NCI-H2227 (cell line): ENCODE measurements around the gene KRT78.
"Not testable (repeated sequence)": the region's sequence is repeated elsewhere in the genome, so short reads cannot be mapped to it uniquely, and the experiment has no call there.

Experiments
- DNase-seq: peaks from one replicate; lab custom pipeline; 2025; ENCODE audit not compliant: unreplicated experiment; lab: John Stamatoyannopoulos, UW

KRT78 gene, protein sequence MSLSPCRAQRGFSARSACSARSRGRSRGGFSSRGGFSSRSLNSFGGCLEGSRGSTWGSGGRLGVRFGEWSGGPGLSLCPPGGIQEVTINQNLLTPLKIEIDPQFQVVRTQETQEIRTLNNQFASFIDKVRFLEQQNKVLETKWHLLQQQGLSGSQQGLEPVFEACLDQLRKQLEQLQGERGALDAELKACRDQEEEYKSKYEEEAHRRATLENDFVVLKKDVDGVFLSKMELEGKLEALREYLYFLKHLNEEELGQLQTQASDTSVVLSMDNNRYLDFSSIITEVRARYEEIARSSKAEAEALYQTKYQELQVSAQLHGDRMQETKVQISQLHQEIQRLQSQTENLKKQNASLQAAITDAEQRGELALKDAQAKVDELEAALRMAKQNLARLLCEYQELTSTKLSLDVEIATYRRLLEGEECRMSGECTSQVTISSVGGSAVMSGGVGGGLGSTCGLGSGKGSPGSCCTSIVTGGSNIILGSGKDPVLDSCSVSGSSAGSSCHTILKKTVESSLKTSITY

DNA sequence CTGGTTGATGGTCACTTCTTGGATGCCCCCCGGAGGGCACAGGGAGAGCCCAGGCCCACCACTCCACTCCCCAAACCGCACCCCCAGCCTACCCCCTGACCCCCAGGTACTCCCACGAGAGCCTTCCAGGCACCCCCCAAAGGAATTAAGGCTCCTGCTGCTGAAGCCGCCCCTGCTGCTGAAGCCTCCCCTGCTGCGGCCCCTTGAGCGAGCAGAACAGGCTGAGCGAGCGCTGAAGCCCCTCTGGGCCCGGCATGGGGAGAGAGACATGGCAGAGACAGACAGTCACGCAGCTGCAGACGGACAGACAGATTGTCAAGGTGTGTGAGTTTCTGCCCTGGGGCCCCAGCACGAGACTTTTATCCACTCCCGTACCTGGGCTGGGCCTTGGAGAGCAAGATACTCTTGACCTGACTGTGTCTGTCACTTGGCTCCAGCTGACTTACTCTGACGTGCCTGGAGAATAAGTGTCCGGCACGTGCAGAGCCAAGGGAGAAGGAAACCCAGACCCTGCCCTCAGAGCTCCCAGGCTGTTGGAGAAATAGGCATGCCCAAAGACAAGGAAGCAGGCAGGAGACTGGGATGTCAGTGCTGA, at the start of gene KRT78:
TSS of gene KRT78 (minus strand) at position 334 of the 595 bp plus-strand sequence. CDS start at position 270, 64 bp downstream.
- DNase-seq = no peak

DNA sequence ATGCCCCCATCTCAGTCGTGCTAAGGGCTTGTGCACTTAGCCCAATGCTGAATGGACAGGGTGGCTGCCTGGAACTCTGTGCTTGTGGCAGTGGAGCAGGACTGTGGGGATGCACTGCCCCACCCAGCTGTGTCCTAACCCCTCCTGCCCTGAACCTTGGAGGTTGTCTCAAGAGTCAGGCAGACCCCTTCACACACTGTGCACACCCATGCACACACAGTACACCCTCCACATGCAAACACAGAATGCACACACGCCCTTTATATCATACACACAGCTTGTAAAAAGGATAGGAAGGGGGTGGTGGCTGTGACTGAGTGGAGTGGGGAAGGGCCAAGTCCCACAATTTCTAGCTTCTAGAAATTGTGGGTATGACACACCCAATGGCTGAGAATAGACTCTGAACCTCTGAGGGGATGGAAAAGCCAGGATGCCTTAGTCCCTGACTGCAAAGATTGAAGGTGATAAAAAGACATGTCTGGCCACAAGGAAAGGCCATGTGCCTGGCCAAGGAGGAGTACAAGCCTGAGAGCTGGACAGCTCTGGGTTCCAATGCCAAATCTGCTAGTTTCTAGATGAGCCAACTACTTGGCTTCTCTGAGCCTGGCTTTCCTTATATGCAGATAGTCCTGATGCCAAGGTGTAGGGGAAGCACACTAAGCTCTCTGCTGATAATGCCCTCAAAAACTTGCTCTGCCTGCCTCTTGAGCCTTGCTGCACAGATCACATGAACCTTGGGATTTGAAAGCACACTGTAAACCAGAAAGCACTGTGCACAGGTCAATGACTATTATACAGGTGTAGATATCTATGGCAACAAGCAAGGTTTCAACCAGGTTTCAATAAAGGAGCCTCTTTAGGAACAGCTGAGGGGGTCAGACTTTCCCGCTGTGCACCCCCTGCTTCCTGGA, 47.7 kb upstream of the KRT78 start:
- no peak for DNase-seq

DNA sequence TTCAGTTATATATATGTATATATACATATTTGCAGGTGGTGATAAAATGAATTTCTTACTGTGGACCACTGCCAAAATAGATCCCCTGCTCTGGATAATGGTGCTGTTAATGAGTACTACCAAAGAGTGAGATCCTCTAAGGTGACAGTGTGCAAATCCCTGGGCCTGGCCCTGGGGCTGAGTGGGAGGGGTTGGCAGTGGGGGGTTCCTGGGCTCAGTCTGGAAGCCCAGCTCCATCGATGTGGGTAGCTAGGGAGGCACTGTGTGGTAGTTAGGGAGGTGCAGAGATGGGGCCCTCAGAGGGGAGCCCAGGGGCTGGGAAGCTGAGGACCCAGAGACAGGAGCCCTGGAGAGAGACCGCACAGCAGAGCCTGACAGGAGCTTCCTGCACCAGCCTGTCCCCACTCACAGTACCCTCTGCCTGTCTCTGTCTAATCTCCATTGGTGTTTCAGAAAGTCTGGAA, 47.0 kb upstream of the KRT78 start:
- DNase-seq = no peak

DNA sequence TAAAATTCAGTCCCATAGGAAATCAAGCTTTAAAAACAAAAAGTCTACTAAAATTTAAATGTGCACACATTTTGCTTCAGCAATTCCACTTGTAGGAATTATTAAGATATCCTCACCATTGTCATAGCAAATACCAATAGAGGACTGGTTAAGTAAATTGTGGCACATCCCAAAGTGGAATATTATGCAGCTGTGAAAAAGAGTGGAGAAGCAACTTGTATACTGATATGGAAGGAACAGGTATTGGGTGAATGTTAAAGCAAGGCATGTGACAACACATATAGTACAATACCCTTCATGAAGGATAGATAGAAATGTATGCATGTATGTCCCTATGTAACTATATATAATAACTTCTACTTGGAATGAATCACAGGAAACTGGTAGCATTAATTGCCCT, 44.2 kb upstream of the KRT78 start:
- DNase-seq = no peak

DNA sequence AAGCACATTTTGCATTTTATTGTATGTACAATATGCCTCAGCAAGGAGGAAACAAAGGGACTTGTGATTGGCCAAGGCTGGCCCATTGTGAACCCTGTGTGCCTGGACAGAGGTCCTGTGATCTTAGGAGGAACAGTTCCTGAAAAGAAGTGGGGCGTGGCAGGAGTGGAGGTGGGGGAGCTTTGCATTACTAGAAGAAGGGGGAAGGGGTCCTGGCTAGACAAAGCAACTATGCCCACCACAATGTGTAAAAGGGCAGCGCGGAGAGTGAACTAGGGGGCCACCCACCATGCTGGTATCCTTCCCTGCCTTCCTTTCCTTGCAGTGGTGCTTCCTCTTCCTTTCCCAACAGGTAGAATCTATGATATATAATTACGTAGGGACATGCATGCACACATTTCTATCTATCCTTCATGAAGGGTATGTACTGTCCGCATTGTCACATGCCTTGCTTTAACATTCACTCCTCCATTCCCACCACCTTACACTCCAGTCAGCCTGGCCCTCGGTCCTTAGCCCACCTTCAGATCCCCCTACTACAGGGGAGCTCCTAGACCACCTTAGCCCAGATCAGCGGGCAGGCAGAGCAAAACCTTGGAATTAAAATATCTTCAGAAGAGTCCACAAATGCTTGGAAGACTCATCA, 43.5 kb upstream of the KRT78 start:
- DNase-seq = no peak

DNA sequence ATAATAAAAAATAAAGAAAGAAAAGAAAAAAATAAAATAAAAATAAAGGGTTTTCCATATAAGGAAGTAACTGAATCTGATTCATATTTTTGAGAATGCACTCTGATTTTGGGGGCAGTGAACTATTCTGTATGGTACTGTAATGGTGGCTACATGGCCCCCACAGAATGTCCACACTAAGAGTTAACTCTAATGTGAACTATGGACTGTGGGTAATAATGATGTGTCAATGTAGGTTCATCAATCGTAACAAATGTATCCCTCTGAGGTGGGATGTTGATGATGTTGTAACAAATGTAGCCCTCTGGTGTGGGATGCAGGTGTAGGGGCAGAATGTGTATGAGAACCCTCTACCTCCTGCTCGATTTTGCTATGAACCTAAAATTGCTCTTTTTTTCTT, 42.2 kb upstream of the KRT78 start:
- no peak for DNase-seq

DNA sequence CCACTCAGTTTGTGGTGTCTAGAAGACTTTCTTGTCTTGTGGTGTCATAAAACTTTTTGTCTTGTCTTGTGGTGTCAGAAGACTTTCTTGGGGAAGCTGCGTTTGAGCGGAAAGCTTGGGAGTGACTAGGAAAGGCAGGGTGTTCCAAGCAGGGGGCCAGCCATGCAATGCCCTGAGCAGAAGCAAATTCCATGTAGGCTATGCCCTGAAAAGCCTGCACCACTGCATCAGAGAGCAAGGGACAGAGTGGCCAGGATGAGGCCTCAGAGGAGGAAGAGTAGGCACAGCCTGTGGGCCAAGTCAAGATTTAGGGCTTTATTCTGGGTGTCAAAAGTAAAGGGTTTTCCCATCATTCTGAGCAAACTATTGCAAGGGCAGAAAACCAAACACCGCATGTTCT, 41.6 kb upstream of the KRT78 start:
- DNase-seq = no peak

DNA sequence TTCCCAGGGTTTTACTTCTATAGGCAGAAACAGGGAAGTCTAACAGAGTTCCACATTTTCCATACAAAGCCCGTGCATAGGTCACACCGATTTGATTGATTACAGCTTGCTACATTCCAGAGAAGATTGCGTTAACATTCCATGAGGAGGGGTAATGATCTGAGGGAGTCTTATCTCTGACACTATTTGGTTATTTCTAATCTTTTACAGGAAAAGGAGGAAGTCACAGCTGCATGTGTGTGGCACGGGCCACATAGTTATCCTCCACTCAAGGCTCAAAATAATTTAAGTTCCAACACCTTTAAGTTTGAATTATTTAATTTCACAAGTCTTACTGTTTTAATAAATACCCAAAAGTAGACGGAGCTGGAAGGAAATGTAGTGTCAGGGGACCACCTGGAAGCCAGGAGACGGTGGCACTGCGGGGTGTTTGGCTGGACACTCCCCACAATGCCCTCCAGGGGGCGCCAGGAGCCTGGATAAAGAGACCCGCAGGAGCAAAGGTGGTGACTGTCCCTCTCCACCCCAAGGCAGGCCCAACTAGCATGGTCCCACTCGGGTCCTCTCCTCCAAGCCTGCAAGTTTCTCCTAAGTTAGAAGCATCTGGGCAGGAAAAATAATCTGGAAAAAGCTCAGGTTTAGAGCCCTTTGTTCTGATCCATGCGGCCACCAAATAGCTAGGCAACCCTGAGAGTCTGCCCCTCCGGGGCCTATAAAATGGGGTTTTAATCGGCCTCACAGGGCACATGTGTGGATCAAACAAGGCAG, 35.9 kb upstream of the KRT78 start:
- DNase-seq = peak; percentile 58

DNA sequence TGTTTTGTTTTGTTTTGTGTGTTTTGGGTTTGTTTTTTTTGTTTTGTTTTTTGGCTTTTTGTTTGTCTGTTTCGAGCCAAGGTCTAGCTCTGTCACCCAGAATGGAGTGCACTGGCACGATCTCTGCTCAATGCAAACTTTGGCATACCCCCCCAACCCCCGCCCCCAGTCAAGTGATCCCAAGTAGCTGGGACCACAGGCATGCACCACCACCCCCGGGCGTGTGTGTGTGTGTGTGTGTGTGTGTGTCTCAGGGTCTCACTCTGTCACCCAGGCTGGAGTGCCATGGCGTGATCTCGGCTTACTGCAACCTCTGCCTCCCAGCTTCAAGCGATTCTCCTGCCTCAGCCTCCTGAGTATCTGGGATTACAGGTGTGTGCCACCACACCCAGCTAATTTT, 31.7 kb upstream of the KRT78 start:
- DNase-seq = not testable (repeated sequence)

DNA sequence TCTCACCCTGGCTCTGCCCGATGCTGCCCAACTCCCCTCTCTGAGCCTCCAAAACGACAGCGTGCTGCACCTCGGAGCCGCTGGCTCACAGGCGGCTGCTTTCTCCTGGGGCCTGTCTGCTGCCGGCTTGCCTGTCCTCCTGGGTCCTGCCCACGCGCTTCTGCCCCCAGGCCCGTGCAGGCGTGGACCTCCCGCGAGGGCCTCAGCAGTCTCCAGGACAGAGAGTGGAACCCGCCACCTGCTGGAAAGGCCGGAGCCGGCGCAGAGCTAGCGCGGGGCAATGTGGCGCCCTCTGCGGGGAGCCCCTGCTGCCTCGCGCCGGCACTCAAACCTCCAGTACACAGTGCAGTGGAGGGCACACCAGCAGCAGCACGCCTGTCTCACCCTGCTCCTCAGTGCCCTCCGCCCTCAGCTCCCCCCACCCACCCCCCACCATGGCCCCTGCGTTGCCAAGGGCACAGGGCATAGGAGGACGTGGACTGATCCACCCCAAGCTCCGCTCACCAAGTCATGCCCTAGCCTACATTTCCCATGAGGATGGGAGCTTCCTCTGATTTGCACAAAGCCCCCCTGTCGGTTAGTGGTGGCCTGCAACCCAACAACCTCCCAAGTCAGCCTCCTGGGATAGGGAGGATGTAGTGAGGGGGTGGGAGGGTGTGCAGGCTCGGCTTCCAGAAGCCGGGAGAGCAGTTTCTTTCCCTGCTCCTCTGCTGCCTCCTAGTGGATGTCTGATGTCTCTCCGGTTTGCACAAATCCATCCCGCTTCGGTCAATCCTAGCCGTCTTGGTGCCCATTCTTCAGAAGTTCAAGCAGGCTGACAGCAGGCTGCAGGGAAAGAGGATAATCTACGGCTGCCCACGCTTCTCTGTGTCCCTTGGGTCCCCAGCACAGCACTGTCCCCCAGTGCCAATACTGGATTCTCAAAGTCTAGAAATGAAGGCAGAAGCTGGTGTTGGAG, 30.9 kb upstream of the KRT78 start:
- peak; percentile 88 for DNase-seq

DNA sequence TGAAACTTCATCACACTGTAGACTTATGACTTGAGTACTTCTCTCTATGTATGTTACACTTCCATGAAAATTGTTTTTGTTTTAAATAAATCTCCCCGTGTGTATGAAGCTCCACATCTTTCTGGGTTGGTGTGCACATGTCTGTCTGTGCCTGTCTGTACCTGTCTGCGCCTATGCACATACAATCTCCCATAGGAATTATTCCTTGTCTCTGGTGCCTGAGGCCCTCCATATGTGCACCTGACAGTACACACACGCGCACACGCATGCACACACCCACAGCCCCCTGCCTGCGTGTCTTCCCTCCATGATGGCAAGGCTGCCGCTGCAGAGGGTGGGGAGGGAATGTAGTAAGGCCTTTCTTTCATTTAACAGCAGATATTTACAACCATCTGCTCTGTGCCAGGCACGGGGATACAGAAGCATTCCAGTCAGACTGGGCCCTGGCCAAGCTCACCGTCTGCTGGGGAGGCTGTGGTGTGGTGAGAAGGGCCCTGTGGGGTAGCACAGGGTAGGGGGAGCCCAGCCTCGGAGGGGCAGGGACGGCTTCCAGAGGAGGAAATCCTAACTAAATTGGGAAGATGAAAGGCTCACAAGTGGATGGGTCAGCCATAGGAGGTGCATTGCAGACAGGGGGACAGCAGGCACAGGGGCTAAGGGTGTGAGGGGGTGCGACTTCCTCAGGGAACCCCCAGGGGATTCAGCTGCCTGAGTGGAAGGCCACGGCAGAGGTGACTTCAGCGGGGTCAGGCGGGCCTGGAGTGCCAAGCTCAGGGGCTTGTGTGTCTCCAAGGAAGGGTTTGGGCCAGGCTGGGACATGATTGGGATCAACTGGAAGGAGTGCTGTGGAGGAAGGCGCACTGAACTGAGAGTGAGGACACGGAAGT, 30.0 kb upstream of the KRT78 start:
- DNase-seq = no peak

DNA sequence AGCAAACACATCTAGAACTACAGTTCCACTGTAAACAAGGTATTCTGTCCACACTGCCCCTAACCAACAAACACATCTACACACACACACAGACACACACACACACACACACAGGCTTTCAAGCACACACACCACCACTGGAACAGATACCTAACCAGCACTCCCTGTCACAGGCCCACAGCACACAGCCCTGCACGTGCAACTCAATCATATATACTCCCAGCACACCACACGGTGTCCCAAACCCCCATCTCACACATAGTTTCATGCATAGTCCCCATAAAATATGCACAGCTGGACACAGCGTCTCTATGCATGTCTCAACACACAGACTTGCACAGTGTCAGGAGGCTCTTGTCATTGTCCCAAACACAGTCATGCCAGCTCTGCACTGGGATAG, 28.4 kb upstream of the KRT78 start:
- DNase-seq = no peak

DNA sequence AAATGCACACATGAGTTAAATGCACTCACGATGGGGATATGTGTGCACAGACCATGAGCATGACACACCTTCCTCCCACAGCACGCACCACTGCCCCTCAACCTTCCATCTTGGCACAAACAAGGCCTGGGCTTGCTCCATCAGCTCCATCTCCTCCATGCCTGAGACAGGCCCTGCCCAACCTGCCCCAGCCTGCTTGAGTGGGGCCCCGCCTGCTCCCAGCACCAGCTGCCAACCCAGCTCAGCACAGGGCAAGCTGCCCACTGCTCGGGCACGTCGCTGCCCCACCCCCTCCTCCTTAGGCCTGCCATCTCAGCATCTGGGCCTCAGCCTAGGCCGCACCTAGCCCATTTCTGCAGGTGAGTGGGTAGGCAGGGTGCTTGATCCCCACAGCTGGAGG, 27.6 kb upstream of the KRT78 start:
- no peak for DNase-seq

DNA sequence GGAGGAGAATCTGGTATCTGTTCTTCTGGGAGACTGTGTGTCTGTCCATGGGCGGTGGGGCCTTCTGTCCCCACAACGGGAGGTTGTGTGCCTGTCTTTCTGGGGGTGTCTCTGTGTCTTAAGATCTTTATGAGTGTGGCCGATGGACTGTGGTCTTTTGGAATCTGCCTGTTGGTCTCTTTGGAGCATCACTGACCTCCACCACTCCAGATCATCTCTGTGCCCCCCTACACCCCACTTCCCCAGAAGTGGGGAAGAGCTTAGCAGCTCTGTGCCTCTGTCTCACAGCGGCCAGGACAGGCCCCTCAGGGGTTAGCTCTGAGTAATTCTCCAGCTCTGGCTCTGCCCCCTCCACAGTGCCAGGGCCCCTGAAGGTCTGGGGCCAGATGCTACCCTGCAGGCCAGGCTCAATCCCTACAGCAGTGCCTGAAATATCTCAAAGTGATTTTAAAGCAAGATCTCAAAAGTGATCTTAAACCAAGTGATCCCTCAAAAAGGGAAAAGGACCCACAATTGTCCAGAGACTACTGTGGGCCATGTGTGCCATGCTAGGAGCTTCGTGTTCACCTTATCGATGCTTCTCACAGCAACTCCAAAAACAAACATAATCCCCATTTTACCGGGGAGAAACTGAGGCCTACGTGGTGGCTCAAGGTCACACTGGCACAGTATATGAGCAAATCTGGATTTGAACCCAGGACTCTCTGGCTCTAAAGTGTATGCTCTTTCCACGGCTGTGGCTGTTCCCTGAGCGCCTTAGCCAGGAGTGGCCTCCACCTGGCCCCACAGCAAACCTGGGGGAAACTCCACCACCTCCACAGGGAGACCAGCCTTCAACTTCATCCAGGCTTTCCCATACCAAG, 26.0 kb upstream of the KRT78 start:
- no peak for DNase-seq

DNA sequence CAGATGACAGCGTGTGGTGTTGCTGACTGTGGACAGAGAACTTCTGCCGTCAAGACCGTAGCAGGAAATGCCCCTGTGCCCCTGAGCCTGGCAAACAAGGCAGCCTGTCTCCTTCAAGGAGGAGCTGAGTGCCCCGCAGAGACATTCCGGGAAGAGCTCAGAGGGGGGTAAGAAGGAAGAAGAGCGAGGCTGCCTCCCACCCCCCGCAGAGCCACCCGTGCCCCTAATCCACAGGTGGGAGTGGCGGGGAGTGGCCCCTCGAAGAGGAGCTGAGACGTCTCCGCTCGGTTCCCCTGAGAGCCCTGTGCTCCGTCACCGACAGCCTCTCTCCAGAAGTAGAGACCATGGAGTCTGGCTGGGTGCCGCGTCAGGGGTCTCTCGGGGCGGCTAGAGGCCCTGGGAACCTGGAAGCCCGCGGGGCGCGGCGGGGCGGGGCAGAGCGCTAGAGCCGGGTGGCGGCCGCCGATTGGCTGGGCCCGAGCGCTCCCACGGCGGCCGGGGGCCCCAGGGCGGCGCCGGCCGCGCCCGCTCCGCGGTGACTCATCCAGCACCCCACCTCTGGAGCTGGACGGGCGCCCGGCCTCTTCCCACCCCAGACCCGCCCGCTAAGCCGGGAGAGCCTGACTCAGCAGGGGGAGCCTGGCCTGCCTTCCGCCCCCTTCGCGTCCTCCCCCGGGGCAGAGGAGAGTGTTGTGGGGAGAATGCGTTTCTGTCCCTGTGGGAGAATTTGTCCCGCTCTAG, 25.2 kb upstream of the KRT78 start:
- peak; percentile 45 for DNase-seq

DNA sequence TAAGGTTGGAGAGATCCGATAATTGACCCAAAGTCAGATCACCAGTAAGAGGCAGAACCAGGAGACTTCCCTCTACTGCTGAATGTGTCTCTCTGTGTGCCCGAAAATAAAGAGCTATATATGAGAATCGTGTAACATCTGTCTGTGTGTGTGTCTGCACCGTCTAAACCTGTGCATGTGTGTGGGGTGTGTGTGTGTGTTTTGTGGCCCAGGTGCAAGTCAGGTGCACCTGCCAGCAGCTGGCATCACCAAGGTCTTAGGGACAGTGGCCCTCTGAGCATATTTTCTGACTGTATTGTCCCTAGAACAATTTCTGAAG, 24.7 kb upstream of the KRT78 start:
- DNase-seq = no peak
